Measurements from ENCODE around the gene SLC39A3.

Gene SLC39A3

DNA sequence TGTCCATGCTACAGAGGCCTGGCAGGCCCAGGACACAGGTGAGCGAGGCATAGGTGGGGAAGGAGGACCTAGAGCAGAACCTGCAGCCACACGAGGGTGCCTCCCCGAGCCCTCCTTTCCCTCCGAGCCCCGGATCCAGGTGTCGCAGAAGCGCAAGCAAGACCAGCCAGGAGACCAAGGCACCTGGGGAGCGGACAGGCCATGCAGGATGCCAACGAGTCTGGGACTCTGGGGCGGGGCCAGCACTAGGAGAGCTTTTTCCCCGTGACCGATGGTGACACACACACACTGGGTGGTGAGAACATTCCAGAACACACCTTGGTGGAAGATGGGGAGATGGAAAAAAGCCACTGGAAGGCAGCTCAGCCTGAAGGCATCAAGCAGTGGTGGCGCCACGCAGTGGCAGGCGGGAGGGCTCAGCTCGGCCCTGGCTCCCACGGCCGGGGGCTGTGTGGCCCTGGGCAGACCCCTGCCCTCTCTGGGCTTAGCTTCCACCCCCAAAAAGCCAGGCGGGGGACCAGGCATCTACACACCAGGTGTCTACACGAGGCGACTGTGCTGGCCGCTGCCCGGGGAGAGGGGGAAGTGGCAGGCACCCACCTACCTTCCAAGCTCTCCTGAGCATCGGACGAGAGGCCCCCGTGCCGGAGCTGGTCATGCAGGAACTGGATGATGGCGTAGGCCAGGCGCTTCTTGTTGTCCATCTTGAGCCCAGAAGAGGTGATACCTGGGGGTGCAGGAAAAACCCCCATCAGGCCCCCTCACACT, 28.7 kb upstream of the SLC39A3 start:
- no peak for DNase-seq

DNA sequence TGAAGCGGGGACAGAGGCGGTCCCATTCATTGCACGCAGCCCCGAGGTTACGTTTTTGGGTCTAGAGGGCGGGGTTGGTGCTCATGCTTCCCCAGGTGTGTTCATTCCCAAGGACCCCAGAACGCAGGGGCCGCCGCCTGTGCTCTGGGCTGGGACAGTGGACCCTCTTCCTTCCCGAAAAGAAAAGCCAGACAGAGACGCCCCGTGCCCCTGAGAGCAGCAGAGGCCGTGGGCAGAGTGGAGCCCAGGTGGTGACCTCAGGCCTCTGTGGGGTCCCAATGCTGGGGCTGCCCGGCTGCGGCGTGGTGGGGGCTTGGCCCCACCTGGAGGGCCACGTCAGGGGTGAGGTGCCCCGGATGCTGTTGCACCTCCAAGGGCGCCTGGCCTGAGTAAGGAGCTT, 27.9 kb upstream of the SLC39A3 start:
- DNase-seq = no peak

DNA sequence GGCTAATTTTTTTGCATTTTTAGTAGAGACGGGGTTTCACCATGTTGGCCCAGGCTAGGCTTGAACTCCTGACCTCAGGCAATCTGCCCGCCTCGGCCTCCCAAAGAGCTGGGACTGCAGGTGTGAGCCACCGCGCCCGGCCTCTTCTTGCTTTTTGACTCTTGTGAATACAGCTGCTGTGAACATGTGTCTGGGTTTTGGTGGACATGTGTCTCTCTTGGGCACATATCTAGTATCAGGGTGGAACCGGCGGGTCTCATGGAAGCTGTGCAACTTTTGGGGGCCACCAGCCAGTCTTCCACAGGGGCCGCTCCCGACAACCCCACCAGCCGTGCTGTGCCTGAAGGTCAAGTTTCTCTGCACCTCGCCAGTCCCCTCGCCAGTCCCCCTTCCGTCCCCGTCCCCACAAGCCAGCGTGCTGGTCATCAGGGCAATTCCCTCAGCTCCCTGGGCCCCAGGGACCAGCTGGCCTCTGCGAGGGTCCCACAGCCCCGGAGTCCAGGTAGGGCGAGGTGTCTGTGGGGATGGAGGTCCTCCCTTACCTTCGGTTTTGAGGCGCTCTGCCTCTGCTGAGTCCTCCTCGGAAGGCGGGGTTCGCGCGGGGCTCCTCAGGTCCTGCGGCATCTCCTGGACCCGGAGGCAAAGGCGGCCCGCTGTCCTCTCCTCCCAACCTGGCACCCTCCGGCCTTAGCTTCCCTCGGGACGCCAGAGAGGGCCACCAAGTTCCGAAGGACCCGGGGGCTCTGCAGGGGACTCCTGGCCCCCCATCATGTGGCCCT, 27.0 kb upstream of the SLC39A3 start:
- no peak for DNase-seq

DNA sequence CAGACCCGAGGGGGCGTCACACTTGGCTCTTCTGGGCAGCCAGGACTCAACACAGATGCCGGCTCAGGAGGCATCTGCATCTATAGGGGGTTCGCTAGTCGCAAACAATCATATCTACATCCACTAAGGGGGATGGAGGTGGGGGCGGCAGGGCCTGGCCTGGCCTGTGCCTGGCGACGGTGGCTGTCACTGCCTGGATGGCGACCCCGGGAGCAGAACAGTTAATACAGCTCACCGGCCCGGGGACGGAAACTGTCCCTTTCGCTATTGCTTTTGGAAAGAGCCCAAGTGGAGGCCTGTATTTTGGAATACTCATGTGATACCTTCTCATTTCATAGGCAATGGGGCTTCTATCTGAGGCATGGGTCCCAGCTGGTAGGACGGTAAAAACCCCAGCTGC, 25.6 kb upstream of the SLC39A3 start:
- no peak for DNase-seq

DNA sequence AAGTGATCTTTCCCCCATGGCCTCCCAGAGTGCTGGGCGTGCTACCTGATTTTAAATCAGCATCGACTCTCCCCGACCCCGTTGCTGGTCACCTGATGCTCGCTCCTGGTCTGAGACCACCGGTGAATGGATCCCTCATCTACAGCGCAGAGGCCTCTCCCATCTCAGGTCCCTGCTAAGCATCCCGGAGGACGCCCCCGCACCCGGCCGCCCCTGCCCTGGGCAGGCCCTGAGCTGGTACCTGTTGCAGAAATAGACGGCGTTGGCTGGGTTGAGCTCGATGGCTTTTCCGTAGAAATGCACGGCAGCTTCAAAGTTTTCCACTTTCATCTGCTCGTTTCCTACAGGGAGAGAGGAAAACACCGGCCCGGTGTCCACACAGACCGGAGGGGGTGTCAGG, 25.1 kb upstream of the SLC39A3 start:
- DNase-seq = no peak

DNA sequence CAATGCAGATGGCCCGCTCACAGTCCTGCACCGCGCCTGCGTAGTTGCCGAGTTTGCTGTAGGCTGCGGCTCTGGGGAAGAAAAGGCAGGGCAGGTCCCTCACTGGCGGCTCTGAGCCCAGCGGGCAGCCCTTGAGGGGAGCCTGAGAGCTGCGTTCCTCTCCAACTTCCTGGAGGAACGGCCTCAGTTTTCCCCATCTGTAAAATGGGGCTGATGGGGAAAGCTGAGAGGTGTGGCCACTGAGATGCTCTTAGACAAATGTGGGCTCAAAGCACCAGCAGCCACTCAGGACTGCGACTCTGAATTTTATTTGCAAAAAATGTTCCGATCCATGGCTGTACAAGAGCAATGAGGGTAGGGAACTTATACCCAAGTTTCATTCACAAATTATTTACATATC, 23.9 kb upstream of the SLC39A3 start:
- DNase-seq = no peak

DNA sequence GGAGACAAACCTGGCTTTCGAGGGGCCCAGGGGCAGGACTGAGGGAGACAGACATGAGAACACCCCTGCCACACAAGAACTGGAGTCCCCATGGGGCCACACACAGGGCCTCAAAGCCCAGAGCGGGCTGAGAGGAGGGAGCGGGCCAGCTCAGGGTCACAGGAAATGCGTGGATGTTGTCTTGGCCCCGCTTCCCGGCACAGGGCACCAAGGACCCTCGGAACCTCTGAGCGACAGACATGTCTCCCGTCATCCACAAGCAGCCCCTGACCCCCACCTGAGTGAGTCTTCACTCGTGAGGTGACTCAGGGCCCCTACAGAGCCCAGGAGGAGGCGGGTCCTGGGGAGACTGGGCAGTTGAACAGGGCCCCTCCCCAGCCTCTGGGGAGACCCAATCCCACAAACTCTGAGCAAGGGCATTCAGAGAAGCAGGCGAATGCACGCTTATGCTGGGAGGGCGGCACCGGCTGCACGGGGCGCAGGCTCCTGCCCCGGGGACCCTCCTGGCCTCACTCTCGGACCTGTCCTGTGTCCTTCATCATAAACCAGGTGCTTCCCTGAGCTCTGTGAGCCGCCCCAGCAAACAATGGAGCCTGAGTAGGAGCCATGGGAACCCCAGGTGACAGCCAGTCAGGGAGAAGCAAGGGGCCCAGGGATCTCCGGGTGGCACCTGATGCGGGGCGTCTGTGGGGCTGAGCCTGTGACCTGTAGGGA, 23.1 kb upstream of the SLC39A3 start:
- no peak for DNase-seq

DNA sequence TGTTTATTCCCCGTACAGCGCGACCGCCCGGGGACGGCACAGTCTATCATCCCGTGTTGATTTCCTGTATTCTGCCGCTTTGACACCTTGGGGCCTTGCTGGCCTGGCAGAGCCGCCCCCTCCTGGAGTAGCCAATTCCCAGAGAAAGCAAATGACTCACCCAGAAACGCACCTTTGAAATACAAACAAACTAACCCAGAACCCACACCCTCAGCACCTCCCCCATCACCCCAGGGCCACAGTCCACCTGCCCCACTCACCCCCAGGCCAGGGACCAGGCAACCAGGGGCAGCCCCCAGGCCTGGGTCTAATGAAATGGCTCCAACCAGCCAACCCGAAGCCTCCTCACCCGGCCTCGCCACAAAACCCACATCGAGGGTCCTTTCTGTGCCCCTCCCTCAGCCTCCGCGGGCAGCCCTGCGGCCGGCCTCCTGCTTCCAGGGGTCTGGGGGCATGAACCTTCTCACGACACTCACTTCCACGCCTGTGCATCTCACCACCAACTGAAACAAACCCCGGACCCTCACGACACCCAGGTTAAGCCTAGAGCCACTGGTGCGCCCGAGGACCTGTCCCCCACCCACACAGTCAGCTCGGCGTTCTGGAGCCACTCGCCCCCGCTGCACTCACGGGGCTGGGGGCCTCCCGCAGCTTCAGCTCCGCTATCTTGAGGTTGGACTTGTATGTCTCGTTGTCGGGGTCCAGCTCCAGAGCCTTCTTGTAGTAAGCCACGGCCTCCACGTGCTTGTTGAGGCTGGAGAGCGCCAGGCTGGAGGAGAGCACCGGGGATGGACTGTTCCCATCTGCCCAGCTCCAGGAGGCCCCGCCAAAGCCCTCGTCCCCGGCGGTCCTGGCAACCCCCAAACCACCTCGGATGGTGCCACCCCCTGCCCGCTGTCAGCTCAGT, 22.3 kb upstream of the SLC39A3 start:
- DNase-seq = no peak

DNA sequence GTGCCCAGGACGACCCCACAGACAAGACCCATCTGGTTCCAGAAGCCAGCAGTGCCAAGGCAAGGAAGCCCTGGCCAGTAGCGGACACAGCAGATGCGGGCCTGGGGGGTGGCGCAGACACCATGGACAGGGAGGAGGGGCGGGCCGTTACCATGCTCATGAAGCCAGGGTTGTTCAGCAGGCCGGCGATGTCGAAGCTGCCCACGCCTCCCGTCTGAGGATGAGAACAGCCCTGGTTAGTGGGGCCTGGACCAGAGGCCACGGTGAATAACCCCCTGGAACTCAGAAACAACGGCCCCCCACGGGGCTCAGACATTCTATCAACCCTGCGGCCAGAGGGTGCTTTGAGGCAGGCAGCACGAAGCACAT, 21.5 kb upstream of the SLC39A3 start:
- no peak for DNase-seq

DNA sequence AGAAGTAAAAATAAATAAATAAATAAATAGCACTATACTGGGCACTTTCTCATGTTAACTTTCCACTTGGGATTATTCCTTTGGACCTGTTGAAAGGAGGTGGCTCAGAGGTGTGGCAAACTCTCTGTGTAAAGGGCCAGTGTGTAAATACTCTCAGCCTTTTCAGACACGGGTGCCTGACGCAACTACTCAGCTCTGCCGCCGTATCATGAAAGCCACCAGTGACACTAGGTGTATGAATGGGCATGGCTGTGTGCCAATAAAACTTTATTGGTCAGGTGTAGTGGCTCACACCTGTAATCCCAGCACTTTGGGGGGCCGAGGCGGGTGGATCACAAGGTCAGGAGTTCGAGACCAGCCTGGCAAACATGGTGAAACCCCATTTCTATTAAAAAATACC, 20.1 kb upstream of the SLC39A3 start:
- no peak for DNase-seq

DNA sequence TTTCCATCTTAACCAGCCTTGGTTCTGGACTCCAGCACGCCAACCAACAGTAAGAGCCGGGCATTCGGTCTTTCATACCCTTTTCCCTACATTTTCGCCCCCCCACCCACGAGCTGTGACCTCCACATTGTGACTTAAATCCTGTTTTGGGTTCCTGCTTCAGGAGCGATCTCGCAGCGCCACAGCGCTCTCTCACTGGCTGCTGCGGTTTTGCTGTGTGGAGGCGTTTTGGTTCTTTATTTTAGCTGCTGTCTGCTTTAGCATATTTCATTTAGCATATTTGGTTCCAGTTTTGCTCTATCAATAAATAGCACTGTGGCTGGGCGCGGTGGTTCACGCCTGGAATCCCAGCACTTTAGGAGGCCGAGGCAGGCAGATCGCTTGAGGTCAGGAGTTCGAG, 19.5 kb upstream of the SLC39A3 start:
- DNase-seq = no peak

DNA sequence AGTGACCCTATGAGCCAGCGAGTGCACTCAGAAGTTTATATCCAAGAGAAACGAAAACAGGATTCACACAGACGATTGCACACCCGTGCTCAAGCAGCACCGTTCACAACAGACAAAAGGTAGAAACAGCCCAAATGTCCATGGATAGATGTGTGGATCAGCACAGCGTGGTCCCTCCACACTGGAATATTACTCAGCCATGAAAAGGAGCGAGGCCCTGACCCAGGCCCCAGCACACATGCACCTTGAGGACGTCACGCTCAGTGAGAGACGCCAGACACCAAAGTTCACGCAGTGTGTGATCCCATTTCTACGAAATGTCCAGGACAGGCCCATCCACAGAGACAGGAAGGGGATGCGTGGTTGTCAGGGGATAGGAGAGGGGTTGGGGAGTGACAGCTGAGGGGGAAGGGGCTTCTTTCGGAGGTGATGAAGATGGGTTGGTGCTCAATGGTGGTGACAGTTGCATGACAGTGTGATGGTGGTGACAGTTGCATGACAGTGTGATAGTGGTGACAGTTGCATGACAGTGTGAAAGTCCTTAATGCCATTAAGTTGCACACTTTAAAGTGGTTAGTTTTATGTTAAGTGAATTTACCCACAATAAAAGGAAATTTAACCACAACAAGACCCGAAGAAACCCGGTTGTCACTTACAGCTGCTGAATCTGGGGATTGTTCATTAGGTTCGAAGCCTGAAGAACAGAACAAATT, 18.9 kb upstream of the SLC39A3 start:
- no peak for DNase-seq

DNA sequence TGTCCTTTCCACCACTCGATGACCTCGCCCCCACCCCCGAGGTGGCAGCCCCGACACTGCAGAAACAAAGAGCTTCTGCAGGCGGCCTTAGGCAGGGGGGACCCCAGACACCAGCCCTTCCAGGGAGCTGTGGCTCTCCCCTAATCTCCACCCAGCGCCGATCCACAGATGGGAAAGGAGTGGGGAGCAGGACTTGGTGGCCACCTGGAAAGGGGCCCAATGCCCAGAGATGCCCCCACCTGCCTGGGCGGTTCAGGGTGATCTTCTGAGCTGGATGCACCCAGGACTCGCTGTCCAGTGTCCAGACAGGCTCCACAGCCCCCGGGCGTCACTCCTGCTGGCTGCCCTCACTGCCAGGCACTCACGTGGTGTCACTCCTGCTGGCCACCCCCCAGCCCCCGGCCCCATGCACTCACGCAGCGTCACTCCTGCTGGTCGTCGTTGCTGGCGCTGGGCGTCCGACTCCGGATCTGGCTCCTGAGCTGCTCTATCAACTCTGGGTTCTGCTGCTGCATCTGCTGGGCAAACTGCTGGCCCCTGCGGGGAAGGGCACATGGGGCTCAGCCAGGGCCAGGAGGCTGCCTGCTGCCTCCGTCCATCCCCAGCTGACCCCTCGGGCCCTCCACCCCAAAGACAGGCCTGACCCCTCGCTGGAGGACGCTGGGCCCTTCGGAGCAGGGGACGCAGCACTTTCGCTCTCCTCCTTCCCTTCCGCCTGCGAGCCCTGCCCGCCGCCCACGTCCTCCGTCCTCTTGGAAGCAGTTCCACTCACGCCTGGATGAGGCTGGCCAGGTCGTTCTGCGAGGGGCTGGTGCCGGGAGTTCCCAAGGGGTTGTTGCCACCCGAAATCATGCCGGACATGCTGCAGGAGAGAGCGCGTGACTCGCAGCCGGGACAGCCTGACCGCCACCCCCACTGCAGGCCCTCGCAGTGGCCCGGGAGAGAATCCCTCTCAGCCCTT, 17.4 kb upstream of the SLC39A3 start:
- DNase-seq = no peak

DNA sequence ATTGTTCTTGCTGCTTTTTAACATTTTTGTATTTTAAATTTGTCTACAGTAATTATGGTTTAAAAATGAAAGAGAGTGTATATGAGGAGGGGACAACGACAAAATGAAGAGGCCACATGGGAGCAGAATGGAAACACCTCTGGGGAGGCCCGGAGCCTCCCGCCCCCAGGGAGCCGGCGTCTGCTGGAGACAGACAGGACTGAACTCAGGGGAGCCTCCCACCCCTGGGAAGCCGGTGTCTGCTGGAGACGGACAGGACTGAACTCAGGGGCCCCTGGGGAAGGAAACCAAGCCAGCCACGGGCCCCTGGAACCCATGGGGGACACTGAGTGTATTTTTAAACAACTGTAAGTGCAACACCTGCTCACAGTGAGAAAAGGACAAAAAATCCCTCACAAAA, 16.7 kb upstream of the SLC39A3 start:
- no peak for DNase-seq

DNA sequence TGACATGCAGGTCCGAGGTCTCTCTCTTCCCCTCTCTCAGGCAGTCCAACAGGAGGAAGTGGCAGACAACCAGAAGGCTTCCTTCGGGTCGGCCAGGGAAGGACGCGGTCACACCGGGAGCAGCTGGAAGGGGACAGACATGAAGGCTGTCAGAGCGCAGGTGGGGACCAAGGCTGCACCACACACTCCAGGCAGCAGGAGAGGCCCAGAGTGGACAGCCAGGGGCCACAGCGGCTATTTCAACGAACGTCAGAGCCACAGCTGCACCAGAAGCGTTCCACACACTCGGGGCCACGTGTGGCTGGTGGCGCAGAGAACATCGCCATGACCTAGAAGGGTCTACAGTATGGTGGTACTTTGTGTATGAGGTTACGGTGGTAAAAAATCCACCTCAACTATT, 16.0 kb upstream of the SLC39A3 start:
- DNase-seq = no peak

DNA sequence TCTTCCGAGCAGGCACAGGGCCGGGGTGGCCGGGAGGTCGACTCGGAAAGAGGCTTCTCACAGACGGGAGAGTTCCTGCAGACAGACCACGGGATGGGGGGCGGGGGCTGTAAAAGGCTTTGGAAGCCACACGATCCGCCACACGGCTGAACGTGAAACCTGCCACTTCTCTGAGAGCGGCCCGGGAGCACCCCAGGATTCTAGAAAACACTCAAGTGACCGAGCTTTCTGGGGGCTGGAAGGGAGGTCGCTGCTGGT, 15.6 kb upstream of the SLC39A3 start:
- no peak for DNase-seq

DNA sequence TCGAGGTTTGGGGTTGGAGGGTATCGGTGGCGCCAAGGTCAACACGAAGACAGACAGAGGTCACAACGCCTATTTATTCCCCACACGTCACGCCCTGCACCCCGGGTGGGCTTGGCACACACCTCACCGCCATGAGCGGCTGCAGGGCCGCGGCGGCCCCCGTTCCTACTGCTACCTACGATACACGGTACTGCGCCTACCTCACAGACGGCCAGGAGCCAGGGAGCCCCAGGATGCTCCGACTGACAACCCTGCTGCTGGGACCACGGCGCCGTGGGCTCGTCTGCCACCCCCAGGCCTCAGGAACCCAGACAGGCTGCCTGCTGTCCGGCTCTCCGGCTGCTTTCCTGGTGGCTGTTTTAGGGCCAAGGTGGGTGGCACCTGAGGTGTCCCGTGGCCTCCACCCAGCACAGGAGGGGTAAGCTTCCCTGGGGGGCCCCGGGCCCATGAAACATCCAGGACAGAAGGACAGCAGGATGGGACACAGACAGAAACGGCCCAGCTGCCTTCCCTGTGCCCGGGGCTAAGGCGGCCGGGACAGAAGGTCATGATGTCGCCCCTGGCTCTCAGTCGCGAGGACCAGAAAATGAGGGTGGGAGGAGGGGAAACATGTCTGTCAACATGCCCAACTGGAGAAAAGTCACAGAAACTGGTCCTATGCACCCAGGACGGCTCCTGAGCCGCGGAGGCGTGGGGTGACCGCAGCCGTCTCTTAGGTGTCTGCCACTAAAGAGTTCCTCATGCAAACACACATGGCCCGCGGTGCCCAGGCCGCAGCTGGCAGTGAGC, 15.0 kb upstream of the SLC39A3 start:
- DNase-seq = no peak

DNA sequence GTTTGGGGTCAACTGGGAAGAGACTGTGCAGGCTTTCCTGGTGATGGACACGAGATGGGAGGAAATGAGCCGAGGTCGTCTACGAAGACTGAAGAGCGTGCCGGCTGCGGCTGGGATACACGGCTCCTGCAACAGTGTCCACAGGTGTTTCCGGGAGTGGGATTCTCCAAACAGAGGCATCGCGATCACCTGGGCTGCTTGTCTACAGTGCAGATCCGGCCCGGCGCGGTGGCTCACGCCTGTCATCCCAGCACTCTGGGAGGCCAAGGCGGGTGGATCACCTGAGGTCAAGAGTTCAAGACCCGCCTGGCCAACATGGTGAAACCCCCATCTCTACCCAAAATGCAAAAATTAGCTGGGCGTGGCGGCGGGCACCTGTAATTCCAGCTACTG, 11.6 kb upstream of the SLC39A3 start:
- no peak for DNase-seq

DNA sequence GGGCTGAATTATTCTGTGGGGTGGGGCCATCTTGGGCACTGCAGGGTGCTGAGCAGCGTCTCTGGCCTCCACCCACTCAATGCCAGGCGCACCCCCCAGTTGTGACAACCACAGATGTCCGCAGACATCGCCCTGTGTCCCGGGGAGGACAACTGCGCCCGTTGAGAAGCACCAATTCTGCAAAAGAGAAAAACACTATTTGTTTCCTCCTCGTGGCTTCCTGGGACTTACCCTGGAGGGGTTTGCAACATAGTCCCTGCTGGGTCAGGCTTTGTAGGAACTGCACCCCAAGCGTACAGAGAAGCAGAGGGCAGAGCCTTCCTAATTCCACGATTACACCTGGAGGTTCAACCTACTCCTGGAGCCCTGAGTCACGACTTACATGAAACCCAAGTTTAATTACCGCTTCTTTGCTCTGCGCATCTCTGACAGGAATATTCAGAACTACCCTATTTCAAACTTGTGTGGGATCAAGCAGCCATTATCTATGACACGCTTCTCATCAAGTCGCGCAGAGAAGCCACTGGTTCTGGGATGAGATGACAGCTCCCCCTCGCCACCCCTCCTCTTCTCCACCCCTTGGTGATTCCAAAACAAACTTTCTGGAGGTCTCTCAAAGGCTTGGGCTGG, 11.1 kb upstream of the SLC39A3 start:
- DNase-seq = no peak

DNA sequence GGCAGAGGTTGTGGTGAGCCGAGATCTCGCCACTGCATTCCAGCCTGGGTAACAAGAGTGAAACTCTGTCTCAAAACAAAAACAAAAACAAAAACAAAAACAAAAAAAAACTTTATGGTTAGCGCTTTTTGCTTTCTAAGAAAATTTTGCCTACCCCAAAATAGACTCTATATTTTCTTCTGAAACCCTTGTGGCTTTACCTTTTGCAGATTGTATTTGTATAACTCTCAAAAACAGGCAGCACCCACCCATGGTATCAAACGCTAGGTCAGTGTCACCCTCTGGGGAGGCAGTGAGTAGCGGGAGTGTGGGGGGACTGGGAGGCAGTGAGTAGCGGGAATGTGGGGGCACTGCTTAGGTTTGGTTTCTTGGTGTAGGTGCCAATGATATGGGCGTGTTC, 7.5 kb upstream of the SLC39A3 start:
- no peak for DNase-seq

Data from right hindlimb (tissue), 1 donor.